Measurements from ENCODE around the gene ANKRD6.

ANKRD6 gene

DNA sequence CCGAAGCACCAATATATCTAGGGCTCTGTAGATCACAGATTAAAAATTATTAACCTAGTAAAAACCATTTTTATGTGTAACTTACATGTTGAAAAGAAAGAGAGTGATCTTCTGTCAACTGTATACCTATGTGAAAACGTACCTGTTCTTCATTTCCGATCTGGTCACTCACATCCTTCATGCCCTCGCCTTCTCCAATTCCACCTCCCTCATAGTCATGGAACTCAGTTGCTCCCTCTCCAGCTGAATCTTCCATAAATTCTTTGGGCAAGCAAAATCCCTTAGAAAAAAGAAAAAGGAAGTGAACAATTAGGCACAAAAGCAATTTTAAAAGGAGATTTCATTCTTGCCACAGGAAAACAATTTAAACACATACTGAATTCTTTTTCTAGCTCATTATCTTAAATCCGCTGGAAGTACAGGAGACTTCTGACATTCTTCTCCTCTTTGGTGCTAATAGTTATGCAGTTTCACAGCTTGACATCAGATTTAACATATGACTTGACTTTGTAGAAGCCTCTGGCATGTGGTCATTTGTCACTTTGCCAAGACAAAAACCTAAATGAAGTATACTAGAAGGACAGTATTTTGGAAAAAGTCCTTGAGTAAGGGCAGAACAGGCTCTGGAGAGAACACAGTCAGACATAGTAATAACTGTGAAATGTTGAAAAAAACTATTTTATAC, 235.1 kb downstream of the ANKRD6 start:
- DNase-seq = no peak

DNA sequence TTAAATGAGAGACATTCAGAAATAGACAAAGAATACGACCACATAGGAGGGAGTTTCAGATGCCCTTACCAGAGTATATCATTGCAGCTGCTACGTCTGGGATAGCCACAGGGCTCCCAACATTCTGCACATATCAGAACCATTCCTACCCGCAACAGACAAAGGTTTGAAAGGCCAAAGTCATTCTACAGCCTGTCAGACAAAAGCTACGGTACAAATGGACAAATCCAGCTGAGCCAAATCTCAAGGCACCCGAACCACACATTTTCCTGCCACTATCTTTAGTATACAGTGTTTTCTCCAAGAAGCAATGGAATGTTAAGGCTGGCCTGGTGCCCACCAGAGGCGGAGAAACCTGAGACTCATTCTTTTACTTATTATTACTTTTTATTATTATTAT, 236.1 kb downstream of the ANKRD6 start:
- DNase-seq = no peak

DNA sequence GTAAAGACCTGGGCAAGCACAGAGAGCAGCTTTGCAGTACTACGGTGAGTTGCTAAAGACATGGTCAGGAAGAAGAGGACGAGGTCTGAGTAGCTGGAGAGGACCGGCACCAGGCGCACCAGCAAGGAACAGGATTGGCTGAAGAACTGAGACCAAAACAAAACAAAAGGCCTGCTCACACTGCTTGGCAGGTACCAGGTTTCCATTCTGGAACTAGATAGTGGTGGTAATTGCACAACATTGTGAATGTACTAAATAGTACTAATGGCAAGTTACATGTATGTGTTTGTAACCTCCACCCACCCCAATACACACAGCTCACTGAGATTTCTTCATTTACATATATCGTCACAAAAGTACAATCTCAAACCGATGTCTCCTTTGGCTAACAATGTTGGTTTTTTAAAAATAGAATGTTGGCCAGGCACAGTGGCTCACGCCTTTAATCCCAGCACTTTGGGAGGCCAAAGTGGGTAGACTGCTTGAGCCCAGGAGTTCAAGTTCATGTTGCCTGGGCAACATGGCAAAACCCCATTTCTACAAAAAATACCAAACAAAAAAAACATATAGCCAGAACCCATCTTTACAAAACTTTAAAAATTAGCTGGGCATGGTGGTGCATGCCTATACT, 238.1 kb downstream of the ANKRD6 start:
- no peak for DNase-seq

- no peak for DNase-seq
Measured at GRCh38 chr6:89675949-89676748, 243.2 kb downstream of the ANKRD6 start.

DNA sequence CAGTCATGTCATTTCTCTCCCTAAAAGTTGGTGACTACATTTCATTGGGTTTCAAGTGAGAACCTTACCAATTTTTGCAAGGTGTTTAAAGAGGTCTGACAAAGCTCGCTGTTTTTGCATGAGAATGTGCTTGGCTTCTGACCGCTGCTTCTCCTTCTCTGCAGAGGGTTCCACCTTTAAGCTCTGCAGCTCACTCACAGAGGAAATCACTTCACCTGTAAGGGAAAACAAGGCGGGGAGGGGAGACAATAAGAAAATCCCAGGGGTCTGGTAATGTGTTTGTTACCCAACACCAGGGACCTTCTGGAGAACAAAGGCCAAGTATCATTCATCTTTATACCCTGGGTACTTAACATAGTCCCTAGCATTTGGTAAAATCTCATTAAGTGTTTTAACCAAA, 245.6 kb downstream of the ANKRD6 start:
- DNase-seq = no peak

DNA sequence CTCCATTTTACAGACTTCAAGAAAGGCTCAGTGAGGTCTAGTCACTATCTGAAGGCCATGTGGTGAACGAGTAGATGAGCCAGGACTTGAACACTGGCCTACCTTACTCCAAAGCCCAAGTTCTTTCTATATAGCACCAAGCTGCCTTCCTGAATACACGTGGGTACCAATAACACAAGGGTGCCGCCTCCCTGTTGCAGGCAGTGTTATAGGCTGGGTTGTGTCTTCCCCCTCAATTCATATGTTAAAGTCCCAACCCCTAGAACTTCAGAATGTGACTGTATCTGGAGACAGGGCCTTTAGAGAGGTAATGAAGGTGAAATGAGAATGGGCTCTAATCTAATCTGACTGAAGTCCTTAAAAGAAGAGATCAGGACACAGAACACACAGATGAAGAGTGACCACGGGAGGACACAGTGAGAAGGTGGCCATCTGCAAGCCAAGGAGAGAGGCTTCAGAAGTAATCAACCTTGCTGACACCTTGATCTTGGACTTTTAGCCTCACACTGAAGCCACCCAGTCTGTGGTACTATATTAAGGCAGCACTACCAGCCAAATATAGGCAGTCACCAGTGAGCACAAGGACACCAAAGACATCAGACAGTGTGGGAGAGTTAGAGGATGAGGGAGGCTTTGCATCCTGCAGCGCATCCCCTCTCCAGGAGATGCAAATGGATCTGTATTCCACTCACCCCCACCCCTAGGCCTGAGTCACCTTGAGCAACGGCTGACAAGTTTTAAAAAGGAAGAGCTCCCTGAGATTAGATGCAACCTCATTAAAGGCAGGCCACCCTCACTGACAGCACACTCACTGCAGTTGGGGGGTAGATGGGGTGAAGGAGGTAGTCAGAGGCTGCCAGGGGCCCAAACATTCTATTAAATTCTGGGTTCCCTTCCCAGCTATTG, 246.5 kb downstream of the ANKRD6 start:
- no peak for DNase-seq

DNA sequence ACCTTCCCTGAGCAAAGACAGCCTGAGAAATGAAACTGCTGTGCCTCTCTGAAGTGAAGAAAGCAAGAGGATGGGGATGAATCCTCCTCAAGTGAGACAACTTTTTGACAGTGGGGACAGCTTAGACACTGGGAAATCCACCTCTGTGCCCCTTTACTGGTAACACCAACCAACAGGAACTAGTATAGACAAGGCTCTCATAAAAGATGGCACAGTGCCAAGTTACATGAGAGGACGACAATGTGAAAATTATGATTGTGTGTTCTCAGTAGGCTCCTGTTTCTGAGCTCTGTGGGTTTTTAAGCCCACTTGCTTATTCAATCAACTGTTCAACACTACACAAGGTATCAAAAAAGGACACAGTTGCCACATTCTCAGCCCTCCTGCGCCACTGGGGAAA, 247.2 kb downstream of the ANKRD6 start:
- no peak for DNase-seq

GRCh38 chr6:89680551-89680950, 247.6 kb downstream of the ANKRD6 start:
- no peak for DNase-seq

DNA sequence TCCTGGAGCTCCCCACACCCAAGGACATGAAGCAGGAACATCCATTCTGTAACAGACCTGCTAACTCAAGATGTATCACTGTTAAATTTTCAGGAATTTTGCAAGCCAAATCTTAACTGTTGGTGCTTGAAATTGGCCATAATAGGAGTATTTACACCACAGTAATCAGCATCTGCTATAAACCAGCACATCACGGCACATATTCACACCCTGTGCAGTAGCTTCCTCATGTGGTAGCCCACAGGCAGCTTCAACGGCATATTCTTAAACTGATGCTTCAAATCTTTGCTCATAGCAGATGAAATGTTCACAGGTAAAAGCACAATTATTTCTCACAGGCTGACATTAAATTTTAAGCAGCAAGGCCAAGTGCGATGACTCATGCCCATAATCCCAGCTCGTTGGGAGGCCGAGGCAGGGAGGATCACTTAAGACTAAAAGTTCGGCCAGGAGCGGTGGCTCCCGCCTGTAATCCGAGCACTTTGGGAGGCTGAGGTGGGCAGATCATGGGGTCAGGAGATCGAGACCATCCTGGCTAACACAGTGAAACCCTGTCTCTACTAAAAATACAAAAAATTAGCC, 249.1 kb downstream of the ANKRD6 start:
- DNase-seq = no peak

GRCh38 chr6:89682991-89683390, 250.0 kb downstream of the ANKRD6 start:
- DNase-seq = no peak
